B cell (primary cell): ENCODE results near the gene MFN2. TPM values are rescaled to one million over a fixed set of nuclear protein-coding genes. Genes with fewer than 3 reads are reported as not detected.

ENCODE experiments used
- ATAC-seq: fragments of 200-7000 bp; cut with Tn5 transposase; one replicate; pipeline ENCODE4 v1.10.0; 2021; ENCODE audit warnings: low read depth, mild to moderate bottlenecking, moderate number of reproducible peaks, moderate library complexity
- CTCF ChIA-PET: fragments of 350-600 bp; sonication (Branson Sonifier 250); formaldehyde crosslinking; loops from one replicate; lab custom pipeline; 2021; ENCODE audit warnings: antibody characterized with exemption, inconsistent platforms; lab: Charles Lee
- POLR2A ChIA-PET: fragments of 350-600 bp; sonication (Branson Sonifier 250); formaldehyde crosslinking; loops from one replicate; lab custom pipeline; 2021; ENCODE audit warnings: antibody characterized with exemption; lab: Charles Lee
- DNase-seq: peaks from one replicate; pipeline ENCODE4 v3.0.0; 2013
- H2AFZ ChIP-seq: 2 replicates; pipeline ENCODE4 v1.6.1; 2012; ENCODE audit warnings: mild to moderate bottlenecking, low read depth, low read length; ENCODE audit not compliant: insufficient read depth, poor library complexity, severe bottlenecking
- H3K27ac ChIP-seq, 2 donors: 1 replicate in 1 of 2; 2 replicates in 1 of 2; pipeline ENCODE4 v1.5.1; 2012 to 2013; ENCODE audit warnings: low read length in 2 of 2, mild to moderate bottlenecking in 2 of 2, moderate library complexity in 1 of 2
- H3K27me3 ChIP-seq, 4 experiments: fragments of 200-600 bp in 1 of 4; sonication (generic) in 1 of 4; replicated peaks in 1 of 4; 1 replicate in 2 of 4; 2 replicates in 2 of 4; pipeline versions ENCODE4 v1.6.1 to v1.7.0; 2013 to 2016; ENCODE audit warnings: low read length in 3 of 4, mild to moderate bottlenecking in 2 of 4, mixed read lengths in 1 of 4, moderate library complexity in 1 of 4; ENCODE audit not compliant: insufficient read depth in 4 of 4, control insufficient read depth in 3 of 4; ENCODE audit errors: control extremely low read depth in 1 of 4
- H3K36me3 ChIP-seq, 2 experiments: replicated peaks in 1 of 2; 1 replicate in 1 of 2; 2 replicates in 1 of 2; pipeline versions ENCODE4 v1.6.1 to v1.7.1; 2013; ENCODE audit warnings: low read length in 1 of 2; ENCODE audit not compliant: insufficient read depth in 2 of 2, control insufficient read depth in 1 of 2; ENCODE audit errors: control extremely low read depth in 1 of 2, extremely low read depth in 1 of 2
- H3K4me1 ChIP-seq, 2 donors: fragments of 200-600 bp in 1 of 2; sonication (generic) in 1 of 2; 1 replicate in 1 of 2; 2 replicates in 1 of 2; pipeline versions ENCODE4 v1.5.1 to v1.6.1; 2013 to 2017; ENCODE audit warnings: low read length in 2 of 2; ENCODE audit not compliant: control insufficient read depth in 2 of 2, insufficient read depth in 2 of 2
- H3K4me2 ChIP-seq: replicated peaks from 2 replicates; pipeline ENCODE3; 2012; ENCODE audit warnings: mild to moderate bottlenecking, low read depth, low read length; ENCODE audit not compliant: poor library complexity, severe bottlenecking
- H3K4me3 ChIP-seq, 5 experiments: fragments of 200-600 bp in 1 of 5; sonication (generic) in 1 of 5; 1 replicate in 3 of 5; 2 replicates in 2 of 5; pipeline versions ENCODE4 v1.5.1 to v1.7.0; 2011 to 2016; ENCODE audit warnings: low read length in 4 of 5, mild to moderate bottlenecking in 4 of 5, low read depth in 2 of 5, control low read depth in 1 of 5, moderate library complexity in 1 of 5; ENCODE audit not compliant: insufficient read depth in 1 of 5; ENCODE audit errors: control extremely low read depth in 1 of 5, extremely low read depth in 1 of 5
- H3K79me2 ChIP-seq: fragments of 200-600 bp; sonication (generic); one replicate; pipeline ENCODE4 v1.6.0; 2016; ENCODE audit warnings: low read length; ENCODE audit not compliant: control insufficient read depth, insufficient read depth
- H3K9ac ChIP-seq: fragments of 200-600 bp; sonication (generic); 2 replicates; pipeline ENCODE4 v1.6.1; 2017; ENCODE audit warnings: mild to moderate bottlenecking, low read length, moderate library complexity
- H3K9me3 ChIP-seq, 3 donors: one replicate each; pipeline versions ENCODE4 v1.6.1 to v1.7.1; 2013; ENCODE audit warnings: low read length in 2 of 3; ENCODE audit not compliant: control insufficient read depth in 2 of 3, insufficient read depth in 1 of 3; ENCODE audit errors: control extremely low read depth in 1 of 3
- H4K20me1 ChIP-seq: 2 replicates; pipeline ENCODE4 v1.6.0; 2012; ENCODE audit warnings: mild to moderate bottlenecking, low read length; ENCODE audit not compliant: insufficient read depth, control insufficient read depth, poor library complexity, severe bottlenecking
- H3K27ac Mint-ChIP-seq: one replicate; pipeline ENCODE4 v1.8.0; 2021; ENCODE audit warnings: mixed read lengths
- H3K27me3 Mint-ChIP-seq: one replicate; pipeline ENCODE4 v1.8.0; 2021; ENCODE audit warnings: mixed read lengths
- H3K4me1 Mint-ChIP-seq: one replicate; pipeline ENCODE4 v1.8.0; 2021; ENCODE audit warnings: mixed read lengths
- H3K4me3 Mint-ChIP-seq: one replicate; pipeline ENCODE4 v1.8.0; 2021; ENCODE audit warnings: mixed read lengths
- H3K9me3 Mint-ChIP-seq: one replicate; pipeline ENCODE4 v1.8.0; 2022; ENCODE audit warnings: mixed read lengths; ENCODE audit not compliant: insufficient read depth
- EZH2 ChIP-seq: IDR thresholded peaks from 2 replicates; pipeline ENCODE4 v1.6.1; 2012; ENCODE audit warnings: borderline replicate concordance, low read depth, mild to moderate bottlenecking, moderate library complexity, low read length; ENCODE audit not compliant: insufficient read depth, poor library complexity, severe bottlenecking
- WGBS: methylation state at CpG from one replicate; pipeline ENCODE4 v1.1.5; 2013; ENCODE audit warnings: missing lambda C conversion rate; ENCODE audit not compliant: insufficient coverage; 5-methylcytosine and 5-hydroxymethylcytosine counted together
- intact Hi-C: fragments of 100-400 bp; cut with micrococcal nuclease; formaldehyde crosslinking; loops from one replicate; pipeline ENCODE4 v1.10.0; 2022
- polyA plus RNA-seq: library from polyadenylated mRNA; depleted of rRNA; stranded (reverse); fragments of >200 nt; gene quantifications from 2 replicates; pipeline ENCODE4 v1.2.3, GENCODE V29; 2012
- total RNA-seq, 2 donors: library from RNA; stranded (reverse); fragments of 120-200 nt in 1 of 2; gene quantifications; 1 replicate in 1 of 2; 2 replicates in 1 of 2; pipeline versions ENCODE4 v1.2.3 to v1.2.4, GENCODE V29; 2013 to 2022
- TF ChIP-seq, protein P1 (sequence below): fragments of 200-600 bp; IDR thresholded peaks from one replicate; pipeline ENCODE4 v1.8.0; 2022; ENCODE audit warnings: antibody characterized with exemption, mild to moderate bottlenecking

Gene MFN2
- total and polyA plus RNA-seq, 2 donors (not counting 1 experiment from before 2014, with no cell fraction given): 24.0 to 50.0 TPM

DNA sequence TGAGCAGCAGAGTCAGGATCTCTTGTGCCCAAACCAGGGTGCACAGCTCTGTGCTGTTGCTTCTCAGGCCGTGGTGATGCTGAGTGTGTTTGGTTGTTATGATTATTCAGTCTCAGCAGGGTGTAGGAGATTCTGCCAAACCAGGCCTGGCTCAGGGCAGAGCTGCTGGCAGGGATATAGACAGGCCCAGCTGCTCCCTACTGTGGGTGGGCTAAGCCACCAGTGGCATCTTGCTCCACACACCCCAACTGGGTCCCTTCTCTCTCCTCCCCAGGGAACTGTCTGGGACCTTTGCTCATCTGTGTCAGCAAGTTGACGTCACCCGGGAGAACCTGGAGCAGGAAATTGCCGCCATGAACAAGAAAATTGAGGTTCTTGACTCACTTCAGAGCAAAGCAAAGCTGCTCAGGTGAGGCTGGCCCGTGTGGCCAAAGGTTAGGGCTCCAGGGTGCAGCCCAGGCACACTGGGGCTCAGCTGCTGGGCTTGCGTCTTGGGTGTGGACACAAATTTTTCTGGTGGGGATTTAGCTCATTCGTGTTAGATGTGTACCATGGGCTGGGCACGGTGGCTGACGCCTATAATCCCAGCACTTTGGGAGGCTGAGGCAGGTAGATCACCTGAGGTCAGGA lies 29.2 kb downstream of the MFN2 start:
- H3K36me3 ChIP-seq: peaks cover 6 to 57% of the 10 kb centered on the region in 2 experiments
- intact Hi-C loops: no loop called here

More for the DNA sequence above, 29.2 kb downstream of the MFN2 start:
- TF ChIP-seq, protein P1, sequence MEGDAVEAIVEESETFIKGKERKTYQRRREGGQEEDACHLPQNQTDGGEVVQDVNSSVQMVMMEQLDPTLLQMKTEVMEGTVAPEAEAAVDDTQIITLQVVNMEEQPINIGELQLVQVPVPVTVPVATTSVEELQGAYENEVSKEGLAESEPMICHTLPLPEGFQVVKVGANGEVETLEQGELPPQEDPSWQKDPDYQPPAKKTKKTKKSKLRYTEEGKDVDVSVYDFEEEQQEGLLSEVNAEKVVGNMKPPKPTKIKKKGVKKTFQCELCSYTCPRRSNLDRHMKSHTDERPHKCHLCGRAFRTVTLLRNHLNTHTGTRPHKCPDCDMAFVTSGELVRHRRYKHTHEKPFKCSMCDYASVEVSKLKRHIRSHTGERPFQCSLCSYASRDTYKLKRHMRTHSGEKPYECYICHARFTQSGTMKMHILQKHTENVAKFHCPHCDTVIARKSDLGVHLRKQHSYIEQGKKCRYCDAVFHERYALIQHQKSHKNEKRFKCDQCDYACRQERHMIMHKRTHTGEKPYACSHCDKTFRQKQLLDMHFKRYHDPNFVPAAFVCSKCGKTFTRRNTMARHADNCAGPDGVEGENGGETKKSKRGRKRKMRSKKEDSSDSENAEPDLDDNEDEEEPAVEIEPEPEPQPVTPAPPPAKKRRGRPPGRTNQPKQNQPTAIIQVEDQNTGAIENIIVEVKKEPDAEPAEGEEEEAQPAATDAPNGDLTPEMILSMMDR: no peak
- TF ChIP-seq EZH2: no peak
- Histone ChIP-seq H3K9me3 (peaks cover 0 to 2% (median 0%) of the 10 kb centered on the region in 3 donors), H3K79me2 (no peaks in the 10 kb centered on the region), H3K4me1 (no peaks in the 10 kb centered on the region), H2AFZ (no peak overlapping the region), H3K27ac (no peak overlapping the region), H3K4me3 (no peak overlapping the region), H4K20me1 (no peaks in the 10 kb centered on the region), H3K27me3 (no peaks in the 10 kb centered on the region), H3K9ac (no peak overlapping the region), H3K4me2 (no peak overlapping the region)
- POLR2A ChIA-PET: no interaction called here
- DNase-seq (no peak), ATAC-seq (no peak)
- H3K27ac Mint-ChIP-seq: no peak overlapping the region
- H3K27me3 Mint-ChIP-seq: no peaks in the 10 kb centered on the region
- 97% methylated on average over 6 of the region's 9 CpGs for WGBS
- CTCF ChIA-PET: interaction anchor here (1.1 kb wide), 1 partner anchor 216 kb away, joined by 3 read pairs; no protein-coding TSS in a partner anchor
- H3K4me1 Mint-ChIP-seq: peaks cover 6% of the 10 kb centered on the region
- H3K9me3 Mint-ChIP-seq: no peaks in the 10 kb centered on the region
- no peak overlapping the region for H3K4me3 Mint-ChIP-seq
